Measurements from ENCODE around the gene RPA3. TPM values are rescaled to one million over a fixed set of nuclear protein-coding genes. Genes with fewer than 3 reads are reported as not detected.

The RPA3 gene
- total RNA-seq, 4 donors from 2014 or later, result 10.6 to 21.0 (median 14.1) TPM

DNA sequence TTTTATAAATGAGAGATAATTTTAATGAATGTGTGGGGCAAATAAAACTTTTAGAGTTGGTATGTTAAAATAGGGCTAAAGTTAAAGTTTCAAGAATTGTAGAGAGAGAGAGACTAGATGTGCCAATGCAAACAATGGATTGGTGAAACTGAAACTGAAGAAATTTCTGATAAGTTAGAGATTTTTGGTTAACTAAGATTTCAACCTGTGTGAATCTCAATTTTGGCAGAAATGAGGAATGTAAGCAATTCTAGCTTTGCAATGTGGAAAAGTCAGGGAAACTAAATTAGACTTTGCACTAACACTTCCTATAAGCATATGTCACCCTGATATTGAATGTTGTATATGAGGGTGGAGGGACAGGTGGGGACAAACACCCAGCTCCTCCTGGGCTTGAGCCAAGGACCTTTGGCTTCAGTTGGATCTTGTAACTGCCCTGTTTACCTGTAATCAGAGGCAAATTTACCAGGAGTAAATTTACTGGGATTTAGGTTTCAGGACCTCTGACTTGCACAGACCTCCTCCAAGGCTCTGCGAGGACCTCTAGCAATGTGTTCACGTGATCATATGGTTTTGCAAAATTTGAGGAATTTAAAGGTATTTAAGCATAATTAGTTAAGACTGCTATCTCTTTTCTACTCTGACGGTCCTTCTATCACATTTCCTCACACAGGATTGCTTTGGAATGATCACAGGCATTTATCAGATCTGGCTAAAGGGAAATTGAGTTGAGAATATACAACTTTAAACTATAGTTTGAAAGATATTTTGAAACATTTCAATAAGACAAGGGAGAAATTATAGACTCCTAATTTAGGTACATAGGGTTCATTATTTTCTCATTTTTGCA, 33.1 kb upstream of the RPA3 start:
- Histone ChIP-seq H3K27me3 (no peaks in the 10 kb centered on the region), H3K4me3 (no peak overlapping the region), H3K9me3 (no peaks in the 10 kb centered on the region), H3K27ac (no peak overlapping the region), H3K4me1 (peaks cover 0 to 9% (median 0%) of the 10 kb centered on the region in 3 donors), H3K36me3 (no peaks in the 10 kb centered on the region)
- WGBS, 2 donors (ENCODE audit: low coverage in 1 of 2), result 91 to 93% methylated on average over 3 of the region's 3 CpGs
- TF ChIP-seq EP300 (IDR thresholded peaks at IDR 0.05), result no peak
- no peak for TF ChIP-seq POLR2A (IDR thresholded peaks at IDR 0.05)
- no peak for TF ChIP-seq POLR2AphosphoS5 (IDR thresholded peaks at IDR 0.05)
- no peak for ATAC-seq

DNA sequence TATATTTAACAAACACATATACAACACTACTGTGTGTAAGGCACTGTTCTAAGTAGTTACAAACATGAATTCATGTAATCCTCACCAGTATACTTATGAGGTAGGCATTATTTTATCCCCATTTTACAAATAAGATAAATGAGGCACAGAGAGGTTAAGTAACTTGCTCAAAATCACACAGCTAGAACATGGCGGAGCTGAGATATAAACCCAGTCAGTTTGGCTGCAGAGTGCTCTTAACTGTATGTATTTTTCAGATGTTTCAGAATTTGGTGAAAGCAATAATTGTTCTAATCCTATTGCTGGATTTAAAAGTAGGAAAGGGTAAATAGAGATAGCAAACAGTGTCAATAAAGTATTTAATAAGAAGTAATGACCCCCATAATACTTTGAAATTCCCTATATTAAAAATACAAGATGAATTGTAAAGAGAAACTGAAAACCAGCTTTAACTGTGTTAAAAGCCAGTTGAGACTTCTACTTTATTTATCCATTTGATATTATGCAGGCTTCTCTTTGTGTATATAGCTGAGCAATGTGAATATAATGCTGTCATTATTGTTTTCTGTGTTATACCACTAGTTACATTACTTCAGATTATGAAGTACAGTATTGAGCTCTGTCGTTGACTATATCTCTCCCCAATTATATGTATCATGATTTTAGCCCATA, 32.3 kb upstream of the RPA3 start:
- no peak for ATAC-seq
- TF ChIP-seq, protein P1, sequence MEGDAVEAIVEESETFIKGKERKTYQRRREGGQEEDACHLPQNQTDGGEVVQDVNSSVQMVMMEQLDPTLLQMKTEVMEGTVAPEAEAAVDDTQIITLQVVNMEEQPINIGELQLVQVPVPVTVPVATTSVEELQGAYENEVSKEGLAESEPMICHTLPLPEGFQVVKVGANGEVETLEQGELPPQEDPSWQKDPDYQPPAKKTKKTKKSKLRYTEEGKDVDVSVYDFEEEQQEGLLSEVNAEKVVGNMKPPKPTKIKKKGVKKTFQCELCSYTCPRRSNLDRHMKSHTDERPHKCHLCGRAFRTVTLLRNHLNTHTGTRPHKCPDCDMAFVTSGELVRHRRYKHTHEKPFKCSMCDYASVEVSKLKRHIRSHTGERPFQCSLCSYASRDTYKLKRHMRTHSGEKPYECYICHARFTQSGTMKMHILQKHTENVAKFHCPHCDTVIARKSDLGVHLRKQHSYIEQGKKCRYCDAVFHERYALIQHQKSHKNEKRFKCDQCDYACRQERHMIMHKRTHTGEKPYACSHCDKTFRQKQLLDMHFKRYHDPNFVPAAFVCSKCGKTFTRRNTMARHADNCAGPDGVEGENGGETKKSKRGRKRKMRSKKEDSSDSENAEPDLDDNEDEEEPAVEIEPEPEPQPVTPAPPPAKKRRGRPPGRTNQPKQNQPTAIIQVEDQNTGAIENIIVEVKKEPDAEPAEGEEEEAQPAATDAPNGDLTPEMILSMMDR (IDR thresholded peaks at IDR 0.05), result no peak
- TF ChIP-seq EP300 (IDR thresholded peaks at IDR 0.05), result no peak
- TF ChIP-seq POLR2A (IDR thresholded peaks at IDR 0.05), result no peak
- TF ChIP-seq POLR2AphosphoS5 (IDR thresholded peaks at IDR 0.05), result no peak
- WGBS, 2 donors (ENCODE audit: low coverage in 1 of 2), result 57 to 60% methylated on average over 2 of the region's 2 CpGs

DNA sequence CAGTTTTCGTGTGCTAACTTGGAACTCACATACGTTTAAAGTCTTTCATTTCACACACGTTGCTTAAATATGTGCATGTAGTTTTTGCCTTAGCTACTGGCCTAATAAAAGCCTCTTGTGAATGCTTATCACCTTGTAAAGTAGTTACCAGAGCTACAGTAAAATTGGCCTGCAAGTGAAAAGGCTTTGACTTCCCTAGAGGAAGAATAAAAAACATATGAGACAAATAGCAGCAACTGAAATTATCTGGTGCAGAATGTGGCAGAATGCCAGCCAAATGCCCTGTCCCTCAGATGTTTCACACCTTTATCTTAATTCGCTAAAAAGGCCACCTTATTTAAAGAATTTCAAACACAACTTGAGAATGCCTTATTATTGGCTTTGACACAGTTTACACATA, 28.1 kb upstream of the RPA3 start:
- TF ChIP-seq EP300 (IDR thresholded peaks at IDR 0.05), result no peak
- TF ChIP-seq, protein P1 (IDR thresholded peaks at IDR 0.05), result no peak
- TF ChIP-seq POLR2A (IDR thresholded peaks at IDR 0.05), result no peak
- no peak for TF ChIP-seq POLR2AphosphoS5 (IDR thresholded peaks at IDR 0.05)
- H3K9me3 ChIP-seq, result no peaks in the 10 kb centered on the region
- WGBS, 2 donors (ENCODE audit: low coverage in 1 of 2), result 62 to 76% methylated on average over 4 of the region's 4 CpGs
- H3K4me3 ChIP-seq, result no peak overlapping the region
- H3K4me1 ChIP-seq, result peaks cover 0 to 16% (median 0%) of the 10 kb centered on the region in 3 donors
- H3K27me3 ChIP-seq, result no peaks in the 10 kb centered on the region
- ATAC-seq, result no peak
- H3K36me3 ChIP-seq, result no peaks in the 10 kb centered on the region
- no peak overlapping the region for H3K27ac ChIP-seq

More for the DNA sequence above, 32.3 kb upstream of the RPA3 start:
- H3K27ac ChIP-seq, result no peak overlapping the region
- H3K4me3 ChIP-seq, result no peak overlapping the region
- peaks cover 0 to 16% (median 0%) of the 10 kb centered on the region in 3 donors for H3K4me1 ChIP-seq
- H3K27me3 ChIP-seq, result no peaks in the 10 kb centered on the region
- no peaks in the 10 kb centered on the region for H3K9me3 ChIP-seq
- H3K36me3 ChIP-seq, result no peaks in the 10 kb centered on the region

DNA sequence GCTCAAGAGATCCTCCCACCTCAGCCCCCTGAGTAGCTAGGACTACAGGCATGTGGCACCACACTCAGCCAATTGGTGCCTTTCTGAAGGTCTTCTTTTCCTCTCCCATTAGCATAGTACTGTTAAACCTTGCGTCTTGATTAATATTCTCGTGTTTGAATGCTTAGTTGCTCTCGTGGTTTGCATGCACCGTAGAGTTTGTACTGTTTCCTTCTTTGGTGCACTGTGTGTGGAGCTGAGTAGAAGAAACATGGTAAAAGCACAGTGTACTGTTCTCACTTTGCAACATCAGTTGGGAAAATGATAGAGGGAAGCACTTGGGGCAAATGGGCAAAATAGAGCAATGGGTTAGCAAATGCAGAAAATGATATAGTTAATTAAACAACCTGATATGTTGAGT, 27.6 kb upstream of the RPA3 start:
- Histone ChIP-seq H3K36me3 (no peaks in the 10 kb centered on the region), H3K9me3 (no peaks in the 10 kb centered on the region), H3K4me3 (no peak overlapping the region), H3K27me3 (no peaks in the 10 kb centered on the region), H3K27ac (no peak overlapping the region), H3K4me1 (peaks cover 0 to 13% (median 0%) of the 10 kb centered on the region in 3 donors)
- ATAC-seq, result no peak
- 100% methylated on average over 4 of the region's 4 CpGs; no CpG with 5 or more reads in 1 of the 2 donors for WGBS, 2 donors (ENCODE audit: low coverage in 1 of 2)
- TF ChIP-seq, protein P1 (IDR thresholded peaks at IDR 0.05), result no peak
- TF ChIP-seq POLR2A (IDR thresholded peaks at IDR 0.05) (no peak), EP300 (IDR thresholded peaks at IDR 0.05) (no peak), POLR2AphosphoS5 (IDR thresholded peaks at IDR 0.05) (no peak)

DNA sequence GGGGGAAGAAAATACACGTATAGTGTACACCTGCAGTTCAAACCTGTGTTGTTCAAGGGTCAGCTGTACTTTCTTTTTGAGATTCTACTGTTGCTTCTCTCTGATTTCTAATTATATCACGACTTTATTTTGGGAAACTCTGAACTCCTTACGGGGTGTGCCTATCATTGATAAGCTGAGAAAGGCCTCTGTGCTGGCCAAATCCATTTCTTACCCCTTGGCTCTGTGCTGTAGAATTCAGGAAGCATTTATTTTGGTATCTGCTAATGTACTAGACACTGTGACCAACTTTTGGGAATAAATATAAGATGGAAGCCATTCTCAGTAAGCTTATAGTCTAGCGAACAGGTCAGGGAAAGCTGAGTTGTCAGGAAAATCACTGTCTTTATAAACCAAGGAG, 26.9 kb upstream of the RPA3 start:
- ATAC-seq, result no peak
- peaks cover 0 to 9% (median 0%) of the 10 kb centered on the region in 3 donors for H3K4me1 ChIP-seq
- no peaks in the 10 kb centered on the region for H3K9me3 ChIP-seq
- H3K27ac ChIP-seq, result no peak overlapping the region
- H3K4me3 ChIP-seq, result no peak overlapping the region
- no peaks in the 10 kb centered on the region for H3K27me3 ChIP-seq
- H3K36me3 ChIP-seq, result no peaks in the 10 kb centered on the region
- TF ChIP-seq, protein P1 (IDR thresholded peaks at IDR 0.05), result no peak
- 61 to 78% methylated on average over 3 to 4 of the region's 4 CpGs for WGBS, 2 donors (ENCODE audit: low coverage in 1 of 2)

Data from gastroesophageal sphincter (tissue), 4 donors.